ENCODE measurements around the gene CNKSR1. TPM values are rescaled to one million over a fixed set of nuclear protein-coding genes. Genes with fewer than 3 reads are reported as not detected.

The CNKSR1 gene
- total RNA-seq, 2 donors from 2014 or later = 30.0 to 47.7 TPM

DNA sequence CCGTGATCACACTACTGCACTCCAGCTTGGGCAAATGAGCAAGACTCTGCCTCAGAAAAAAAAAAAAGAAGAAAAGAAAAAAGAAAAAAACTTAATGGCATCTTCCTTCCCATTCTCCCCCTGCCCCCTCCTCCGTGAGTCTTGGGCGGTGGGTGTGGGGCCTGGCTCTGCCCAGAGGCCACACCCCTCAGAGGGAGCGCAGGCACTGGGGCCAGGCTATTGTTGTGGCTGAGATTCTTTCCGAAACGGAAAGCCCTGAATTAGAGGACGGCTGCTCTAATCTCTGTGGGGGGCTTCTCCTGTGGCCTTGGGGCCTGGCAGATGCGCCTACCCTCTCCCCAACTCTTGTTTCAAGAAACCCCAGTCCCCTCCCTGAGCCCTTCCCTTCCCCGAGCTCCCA, 22.5 kb upstream of the CNKSR1 start:
- peak overlapping the region in 1 of 4 donors; percentile 28 for H3K27ac ChIP-seq
- H3K4me1 ChIP-seq = no peaks in the 10 kb centered on the region
- WGBS, 2 donors = 70 to 87% methylated on average over 8 to 9 of the region's 9 CpGs
- no peaks in the 10 kb centered on the region for H3K9me3 ChIP-seq
- DNase-seq (no peak), ATAC-seq (no peak)
- no peaks in the 10 kb centered on the region for H3K36me3 ChIP-seq (replicated peaks in 1 of 2; ENCODE audit: insufficient read depth in 1 of 2, low read depth in 2 of 2)
- no peak for TF ChIP-seq POLR2A (IDR thresholded peaks at IDR 0.05)
- TF ChIP-seq, protein P1, sequence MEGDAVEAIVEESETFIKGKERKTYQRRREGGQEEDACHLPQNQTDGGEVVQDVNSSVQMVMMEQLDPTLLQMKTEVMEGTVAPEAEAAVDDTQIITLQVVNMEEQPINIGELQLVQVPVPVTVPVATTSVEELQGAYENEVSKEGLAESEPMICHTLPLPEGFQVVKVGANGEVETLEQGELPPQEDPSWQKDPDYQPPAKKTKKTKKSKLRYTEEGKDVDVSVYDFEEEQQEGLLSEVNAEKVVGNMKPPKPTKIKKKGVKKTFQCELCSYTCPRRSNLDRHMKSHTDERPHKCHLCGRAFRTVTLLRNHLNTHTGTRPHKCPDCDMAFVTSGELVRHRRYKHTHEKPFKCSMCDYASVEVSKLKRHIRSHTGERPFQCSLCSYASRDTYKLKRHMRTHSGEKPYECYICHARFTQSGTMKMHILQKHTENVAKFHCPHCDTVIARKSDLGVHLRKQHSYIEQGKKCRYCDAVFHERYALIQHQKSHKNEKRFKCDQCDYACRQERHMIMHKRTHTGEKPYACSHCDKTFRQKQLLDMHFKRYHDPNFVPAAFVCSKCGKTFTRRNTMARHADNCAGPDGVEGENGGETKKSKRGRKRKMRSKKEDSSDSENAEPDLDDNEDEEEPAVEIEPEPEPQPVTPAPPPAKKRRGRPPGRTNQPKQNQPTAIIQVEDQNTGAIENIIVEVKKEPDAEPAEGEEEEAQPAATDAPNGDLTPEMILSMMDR (IDR thresholded peaks at IDR 0.05) = no peak
- H3K27me3 ChIP-seq = peaks cover 0 to 5% of the 10 kb centered on the region in 2 donors
- intact Hi-C loops (cut with DNase I) = no loop called here
- H3K4me3 ChIP-seq = no peak overlapping the region

- no peaks in the 10 kb centered on the region for H3K9me3 ChIP-seq
- DNase-seq (no peak), ATAC-seq (peak; percentile 24)
- H3K4me3 ChIP-seq = no peak overlapping the region
- intact Hi-C loops (cut with DNase I) = no loop called here
- peak overlapping the region in 2 of 4 donors; percentile 28 to 33 for H3K27ac ChIP-seq
- peak in 1 of 3 donors; percentile 9 for TF ChIP-seq POLR2A (IDR thresholded peaks at IDR 0.05)
- TF ChIP-seq, protein P1 (IDR thresholded peaks at IDR 0.05) = no peak
- H3K36me3 ChIP-seq (replicated peaks in 1 of 2; ENCODE audit: insufficient read depth in 1 of 2, low read depth in 2 of 2) = no peaks in the 10 kb centered on the region
- WGBS, 2 donors = 68 to 81% methylated on average over 19 to 21 of the region's 21 CpGs
- H3K27me3 ChIP-seq = peaks cover 0 to 5% of the 10 kb centered on the region in 2 donors
- H3K4me1 ChIP-seq = no peaks in the 10 kb centered on the region
Observed at GRCh38 chr1:26155370-26156284, 21.7 kb upstream of the CNKSR1 start.

GRCh38 chr1:26156285-26157038, 20.8 kb upstream of the CNKSR1 start:
- peak overlapping the region in 1 of 4 donors; percentile 24 for H3K27ac ChIP-seq
- ATAC-seq (peak; percentile 3), DNase-seq (peak in 1 of 4 donors; percentile 10)
- peaks cover 7% of the 10 kb centered on the region for H3K4me1 ChIP-seq
- intact Hi-C loops (cut with DNase I) = no loop called here
- H3K9me3 ChIP-seq = no peaks in the 10 kb centered on the region
- 36 to 38% methylated on average over 6 to 11 of the region's 12 CpGs for WGBS, 2 donors
- H3K4me3 ChIP-seq = no peak overlapping the region
- peaks cover 0 to 5% of the 10 kb centered on the region in 2 donors for H3K27me3 ChIP-seq
- TF ChIP-seq, protein P1 (IDR thresholded peaks at IDR 0.05) = no peak
- TF ChIP-seq POLR2A (IDR thresholded peaks at IDR 0.05) = no peak
- H3K36me3 ChIP-seq (replicated peaks in 1 of 2; ENCODE audit: insufficient read depth in 1 of 2, low read depth in 2 of 2) = no peaks in the 10 kb centered on the region

DNA sequence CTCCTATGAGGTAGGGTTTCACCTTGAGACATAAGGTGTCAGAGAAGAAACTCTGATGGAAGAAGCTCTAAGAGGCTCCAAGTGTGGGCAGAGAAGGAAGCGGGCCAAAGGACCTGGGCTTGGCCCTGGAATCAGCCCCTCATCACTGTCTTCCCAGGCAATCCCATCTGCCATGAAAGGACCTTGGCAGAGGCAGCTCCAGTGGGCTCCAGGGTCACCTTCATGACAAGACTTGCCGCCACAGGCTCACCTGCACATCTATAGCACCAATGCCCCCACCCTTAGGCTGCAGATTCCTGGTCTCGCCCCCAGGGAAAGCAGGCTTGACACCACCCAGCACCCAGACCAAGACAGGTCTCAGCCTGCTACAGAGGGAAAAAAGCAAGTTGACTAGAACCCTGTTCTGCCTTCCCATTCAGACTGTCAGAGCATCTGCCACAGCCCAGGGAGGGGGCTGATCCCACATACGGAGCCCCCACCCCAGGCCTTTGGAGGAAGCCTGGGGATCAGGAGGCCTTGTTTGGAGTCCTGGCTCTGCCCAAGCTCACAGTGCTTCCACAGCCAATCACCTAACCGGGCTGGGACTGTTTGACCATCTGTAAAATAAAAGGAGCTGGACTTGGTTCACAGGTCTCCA, 18.9 kb upstream of the CNKSR1 start:
- Histone ChIP-seq H3K4me1 (peaks cover 14% of the 10 kb centered on the region), H3K36me3 (replicated peaks in 1 of 2; ENCODE audit: insufficient read depth in 1 of 2, low read depth in 2 of 2) (no peaks in the 10 kb centered on the region), H3K9me3 (no peaks in the 10 kb centered on the region), H3K4me3 (no peak overlapping the region), H3K27me3 (peaks cover 0 to 5% of the 10 kb centered on the region in 2 donors), H3K27ac (no peak overlapping the region)
- TF ChIP-seq, protein P1 (IDR thresholded peaks at IDR 0.05) = no peak
- TF ChIP-seq POLR2A (IDR thresholded peaks at IDR 0.05) = no peak
- 80 to 89% methylated on average over 3 to 5 of the region's 5 CpGs for WGBS, 2 donors
- intact Hi-C loops (cut with DNase I) = no loop called here
- ATAC-seq (no peak), DNase-seq (peak in 1 of 4 donors; percentile 5)
